Stimulated activated CD8-positive, alpha-beta memory T cell treated with anti-CD3 and anti-CD28 coated beads, Interleukin-4, amount 100 ng/mL, for 4 hours (primary cell): ENCODE results near the gene ACSL1.

Experiments used
- DNase-seq, 2 donors: peaks; one replicate each; pipeline ENCODE4 v3.0.0-alpha.2; 2020; ENCODE audit warnings: low read depth in 2 of 2, low spot score in 1 of 2

The ACSL1 gene

GRCh38 chr4:184812651-184813181 is 13.1 kb downstream of the ACSL1 start:
- no peak for DNase-seq

GRCh38 chr4:184812199-184812542 is 13.6 kb downstream of the ACSL1 start:
- no peak for DNase-seq

- no peak for DNase-seq
These were observed 14.1 kb downstream of the ACSL1 start for GRCh38 chr4:184811526-184812198.

- DNase-seq, result no peak
These were observed 15.0 kb downstream of the ACSL1 start for GRCh38 chr4:184810720-184811119.

GRCh38 chr4:184808713-184809050 is 17.1 kb downstream of the ACSL1 start:
- DNase-seq, result no peak

GRCh38 chr4:184807797-184808712 is 17.7 kb downstream of the ACSL1 start:
- DNase-seq, result no peak

GRCh38 chr4:184807256-184807655 is 18.5 kb downstream of the ACSL1 start:
- DNase-seq, result no peak

- no peak for DNase-seq
These were observed 19.1 kb downstream of the ACSL1 start for GRCh38 chr4:184806711-184807110.

- DNase-seq, result no peak
These were observed 19.6 kb downstream of the ACSL1 start for GRCh38 chr4:184806229-184806550.

GRCh38 chr4:184805462-184806228 is 20.1 kb downstream of the ACSL1 start:
- no peak for DNase-seq

- no peak for DNase-seq
These were observed 21.1 kb downstream of the ACSL1 start for GRCh38 chr4:184804621-184805020.

- no peak for DNase-seq
These were observed 21.9 kb downstream of the ACSL1 start for GRCh38 chr4:184803874-184804273.

GRCh38 chr4:184803133-184803532 is 22.6 kb downstream of the ACSL1 start:
- DNase-seq, result no peak

GRCh38 chr4:184802697-184803015 is 23.1 kb downstream of the ACSL1 start:
- DNase-seq, result no peak

GRCh38 chr4:184801781-184802696 is 23.7 kb downstream of the ACSL1 start:
- no peak for DNase-seq

- DNase-seq, result no peak
These were observed 27.3 kb downstream of the ACSL1 start for GRCh38 chr4:184798504-184798903.

- no peak for DNase-seq
These were observed 28.9 kb downstream of the ACSL1 start for GRCh38 chr4:184796906-184797305.

GRCh38 chr4:184795214-184795844 is 30.4 kb downstream of the ACSL1 start:
- no peak for DNase-seq

GRCh38 chr4:184794470-184794869 is 31.3 kb downstream of the ACSL1 start:
- no peak for DNase-seq

GRCh38 chr4:184793735-184794355 is 31.9 kb downstream of the ACSL1 start:
- DNase-seq, result no peak
